ENCODE measurements around the gene HPGD.

The HPGD gene
- total RNA-seq = 10.4 to 10.9 reads per million in 2 donors

DNA sequence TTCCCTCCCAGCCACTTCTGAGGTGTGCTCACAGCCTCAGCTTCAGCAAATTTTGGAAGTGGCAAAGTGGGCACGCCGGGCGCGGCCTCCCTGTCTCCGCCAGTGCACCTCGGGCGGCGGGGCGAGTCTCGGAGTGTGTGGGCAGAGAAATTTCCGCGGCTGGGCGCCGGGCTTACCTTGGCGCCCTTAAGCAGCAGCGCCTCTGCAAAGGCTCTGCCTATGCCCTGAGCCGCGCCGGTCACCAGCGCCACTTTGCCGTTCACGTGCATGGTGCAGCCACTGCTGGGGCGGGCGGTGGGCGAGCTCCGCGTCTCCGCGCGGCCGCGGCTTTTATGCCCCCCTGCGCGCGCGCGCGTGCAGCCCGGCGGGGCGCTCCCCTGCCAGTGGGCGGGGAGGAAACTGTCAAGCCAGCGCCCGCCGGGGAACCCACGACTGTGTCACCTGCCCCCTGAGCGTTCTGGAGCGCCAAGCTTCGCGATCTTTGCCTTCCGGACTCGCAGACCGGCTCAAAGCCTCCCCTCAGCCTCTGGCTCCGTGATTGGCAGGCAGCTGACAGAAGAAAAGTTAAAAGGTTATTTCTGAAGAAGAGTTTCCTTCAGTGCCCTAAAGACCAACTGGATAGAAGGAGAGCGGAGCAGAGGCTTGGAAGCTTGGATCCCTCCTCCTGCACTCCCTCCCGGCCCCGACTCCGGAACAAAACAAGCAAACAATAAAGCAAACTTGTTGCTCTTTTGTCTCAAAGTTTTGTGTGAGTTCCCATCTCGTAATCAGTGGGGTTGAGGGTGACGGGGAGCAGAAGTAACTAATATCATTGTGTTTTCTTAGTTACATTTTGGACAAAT is at the start of gene HPGD:
HPGD (minus strand) TSS at position 306 of the 842 bp plus-strand sequence; CDS start at position 269, 37 bp downstream.
- peak; percentile 47 for DNase-seq

DNA sequence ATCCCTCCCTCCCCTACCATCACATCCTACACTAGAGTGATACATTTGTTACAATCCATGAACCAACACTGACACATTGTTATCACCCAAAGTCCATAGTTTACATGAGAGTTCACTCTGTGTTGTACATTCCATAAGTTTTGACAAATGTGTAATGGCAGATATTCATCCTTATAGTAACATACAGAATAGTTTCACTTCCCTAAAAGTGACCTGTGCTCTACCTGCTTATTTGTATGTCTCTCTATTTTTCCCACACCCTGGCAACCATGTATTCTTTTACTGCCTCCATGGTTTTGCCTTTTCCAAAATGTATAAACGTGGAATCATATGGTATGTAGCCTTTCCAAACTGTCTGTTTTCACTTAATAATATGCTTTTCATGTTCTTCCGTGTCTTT is 42.2 kb upstream of the HPGD start:
- DNase-seq = no peak

DNA sequence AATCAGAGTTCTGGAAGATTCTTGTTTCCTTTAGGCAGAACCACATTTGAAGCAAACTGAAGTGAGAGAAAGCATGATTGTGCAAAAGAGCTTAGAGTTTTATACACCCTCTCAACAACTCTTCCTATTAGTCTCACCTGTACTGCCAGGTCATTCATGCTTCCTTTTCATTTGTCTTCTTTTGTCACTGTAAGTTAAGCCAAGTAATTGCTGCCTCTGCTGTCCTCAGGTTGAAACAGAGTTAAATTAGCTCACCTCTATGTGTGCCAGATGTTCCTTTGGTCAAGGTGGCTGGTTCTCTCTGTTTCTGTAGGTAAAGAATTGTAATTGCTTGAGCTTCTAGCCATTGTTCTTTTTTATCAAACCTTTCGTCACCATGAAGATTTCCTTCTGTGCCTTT is 41.1 kb upstream of the HPGD start:
- no peak for DNase-seq

DNA sequence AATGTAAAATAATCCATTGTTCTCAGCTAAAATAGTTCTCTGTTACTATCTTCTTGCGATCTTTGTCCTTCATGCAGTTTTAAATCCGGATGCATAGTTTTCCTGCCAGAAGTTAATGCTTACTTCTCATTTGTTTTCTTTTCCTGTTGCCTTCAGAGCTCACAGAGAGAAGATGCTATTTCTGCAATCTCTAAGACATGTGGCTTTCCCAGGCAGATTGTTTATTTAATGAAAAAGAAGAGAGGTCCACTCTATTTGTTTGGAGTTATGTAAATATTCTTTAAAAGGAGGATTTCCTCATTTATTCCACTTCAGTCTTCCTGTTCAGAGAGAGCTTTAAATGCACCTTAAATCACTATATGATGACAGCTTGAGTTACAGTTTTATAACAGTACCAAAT is 39.3 kb upstream of the HPGD start:
- DNase-seq = no peak

DNA sequence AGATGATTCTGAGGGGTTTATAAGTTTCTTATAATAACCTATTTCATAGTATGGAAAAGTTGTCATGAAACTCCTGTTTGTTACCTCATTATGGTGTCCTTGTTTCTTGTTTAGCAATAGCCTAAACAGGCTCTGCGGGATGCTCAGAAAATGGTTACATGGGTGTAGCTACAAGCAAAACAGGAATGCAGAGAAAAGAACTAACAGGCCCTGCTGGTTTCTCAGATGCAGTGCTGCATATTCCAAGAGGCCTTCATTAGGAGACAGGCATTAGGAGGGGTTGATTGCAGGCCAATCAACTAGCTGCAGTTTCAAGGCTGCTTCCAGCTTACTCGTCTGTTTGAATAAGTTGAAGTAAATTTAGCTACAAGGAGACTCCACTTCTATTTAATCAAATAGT is 37.6 kb upstream of the HPGD start:
- DNase-seq = no peak

DNA sequence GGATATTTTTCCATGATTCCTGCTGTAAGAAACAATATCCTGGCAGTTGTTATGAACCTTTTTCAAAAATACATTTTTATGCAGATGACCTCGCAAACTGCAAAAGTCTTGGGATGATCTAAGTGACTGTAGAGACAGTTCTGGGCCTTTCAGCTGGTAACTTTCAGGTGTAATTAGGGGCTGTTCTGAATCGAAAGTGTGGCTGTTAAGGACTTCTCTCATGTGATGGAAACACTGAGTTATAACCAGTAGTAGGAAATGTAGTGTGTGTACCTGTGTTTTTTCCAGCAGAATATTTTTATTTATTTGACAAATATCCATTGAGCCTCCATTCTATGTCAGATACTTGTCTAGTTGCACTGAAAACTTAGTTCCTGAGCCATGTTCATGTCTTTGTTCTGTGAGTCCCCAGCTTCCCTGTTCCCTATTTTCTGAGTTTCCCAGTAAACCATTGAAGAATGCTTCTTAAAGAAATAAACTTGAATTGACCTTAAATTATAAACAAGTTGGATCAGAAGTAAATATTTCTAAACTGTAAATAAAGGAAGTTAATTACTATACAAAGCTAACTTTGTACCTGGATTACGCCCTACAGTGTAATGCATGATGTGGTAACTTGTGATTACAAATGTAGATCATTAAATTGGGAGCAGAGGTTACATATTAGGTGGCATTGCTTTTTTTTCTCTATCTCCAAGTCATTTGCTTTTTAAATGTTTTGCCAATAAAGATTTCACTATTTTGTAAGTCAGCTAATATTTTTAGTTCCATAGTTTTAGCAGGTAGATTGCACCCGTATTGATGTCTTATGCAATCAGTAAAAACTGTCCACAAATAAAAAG is 33.7 kb upstream of the HPGD start:
- no peak for DNase-seq

DNA sequence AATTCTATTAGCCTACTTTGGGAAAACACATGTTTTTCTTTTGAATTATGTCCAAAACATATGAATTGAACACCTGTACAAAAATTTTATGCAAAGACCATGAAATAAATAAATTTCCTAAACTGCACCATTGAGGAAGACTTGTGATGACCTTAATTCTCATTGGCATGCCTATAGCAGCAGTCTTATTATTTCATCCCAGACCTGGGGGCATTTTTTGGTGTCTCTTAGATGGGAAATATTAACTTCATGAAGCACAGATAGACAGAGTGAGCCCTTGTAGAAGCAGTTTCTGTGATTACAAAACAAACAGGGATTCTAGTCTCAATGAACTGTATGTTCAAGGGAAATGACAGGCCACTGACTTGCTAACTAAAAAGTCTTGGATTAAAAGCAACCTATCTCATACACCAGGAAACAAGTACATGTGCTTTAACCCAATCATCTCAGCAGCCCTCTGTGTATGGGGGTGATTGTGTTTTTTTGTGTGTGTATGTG is 32.0 kb upstream of the HPGD start:
- DNase-seq = no peak

DNA sequence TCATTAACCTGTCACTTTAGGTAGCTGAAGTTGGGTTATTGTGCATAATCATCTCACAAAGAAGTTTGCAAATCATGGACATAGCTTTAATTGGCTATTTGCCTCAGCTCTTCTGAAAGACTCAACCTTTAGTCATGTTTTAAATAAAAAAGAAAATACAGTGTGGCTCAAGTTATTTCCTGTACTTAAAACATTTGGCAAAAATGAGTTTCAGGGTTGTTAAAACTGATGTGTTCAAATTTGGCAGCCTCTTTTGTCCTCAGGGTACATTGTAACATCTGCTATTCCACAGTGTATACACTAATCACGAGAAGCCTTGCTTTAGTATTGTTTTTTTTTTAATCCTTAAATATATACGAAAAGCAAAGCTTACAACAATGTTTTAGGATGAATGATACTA is 31.5 kb upstream of the HPGD start:
- no peak for DNase-seq

DNA sequence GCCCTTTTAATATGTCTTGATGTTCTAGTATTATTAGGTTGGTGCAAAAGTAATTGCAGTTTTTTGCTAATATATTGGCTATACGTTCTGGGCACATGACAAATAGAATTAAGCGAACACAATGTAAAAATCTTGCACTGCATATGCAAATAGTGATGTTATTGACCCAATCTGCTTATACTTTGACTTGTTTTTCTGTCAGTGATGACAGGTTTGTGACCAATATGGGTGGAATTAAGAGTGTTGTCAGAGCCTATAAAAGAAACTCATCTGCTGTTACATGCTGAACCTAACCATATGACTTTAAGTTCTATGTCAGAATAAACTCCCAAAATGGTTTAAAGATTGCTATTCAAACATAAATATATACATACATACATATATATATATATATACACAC is 30.7 kb upstream of the HPGD start:
- no peak for DNase-seq

DNA sequence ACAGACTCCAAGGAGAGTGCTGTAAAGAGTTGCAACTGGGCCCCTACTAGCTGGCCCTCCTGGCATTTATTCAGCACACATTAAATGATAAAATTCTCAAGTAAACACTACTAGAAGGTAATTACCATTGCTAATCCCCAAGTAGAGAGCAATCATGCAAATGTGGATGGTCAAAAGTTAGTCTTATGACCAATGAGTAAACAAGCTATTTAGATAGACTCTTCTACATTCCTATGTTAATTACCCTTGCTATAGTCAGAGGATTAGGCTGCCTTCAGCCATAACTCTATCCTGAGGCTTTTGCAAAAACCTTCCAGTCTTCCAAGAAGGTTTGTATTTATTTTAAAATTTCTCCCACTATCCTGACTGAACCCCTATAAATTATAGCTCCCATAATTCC is 28.3 kb upstream of the HPGD start:
- DNase-seq = no peak

DNA sequence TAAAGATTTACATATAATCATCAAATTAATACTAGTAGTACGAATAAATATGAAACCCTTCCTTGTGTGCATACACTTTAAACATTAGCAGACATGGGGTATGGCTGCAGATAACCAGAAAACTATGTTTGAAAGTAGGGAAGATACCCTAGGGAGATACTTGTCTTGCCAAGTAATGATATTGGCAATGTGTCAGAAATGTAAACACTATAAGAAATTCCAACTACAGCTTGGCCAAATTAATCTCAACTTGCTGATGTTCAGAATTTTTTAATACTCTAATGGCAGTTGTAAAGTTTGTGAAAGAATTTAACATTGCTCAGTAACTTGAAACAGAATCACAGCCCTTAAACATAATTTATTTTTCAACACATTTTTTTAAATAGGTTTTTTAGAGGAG is 27.4 kb upstream of the HPGD start:
- no peak for DNase-seq

DNA sequence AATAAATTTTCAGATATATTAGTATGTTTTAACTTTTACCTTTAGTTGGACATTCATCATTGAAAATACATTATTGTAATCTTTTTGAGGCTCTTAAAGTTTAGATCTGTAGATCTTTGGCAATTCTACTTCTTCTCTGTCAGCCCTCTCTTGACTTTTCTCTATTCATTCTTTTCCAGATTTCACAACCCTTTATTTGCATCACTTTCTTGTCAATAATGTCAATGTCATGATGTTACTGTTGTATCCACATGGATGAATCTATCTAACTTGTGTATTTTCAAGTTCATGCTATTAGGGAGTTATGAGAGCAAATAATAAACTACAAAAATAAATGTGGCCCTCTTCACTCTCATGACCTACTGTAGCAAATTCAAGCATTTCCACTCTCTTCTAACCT is 23.0 kb upstream of the HPGD start:
- no peak for DNase-seq

DNA sequence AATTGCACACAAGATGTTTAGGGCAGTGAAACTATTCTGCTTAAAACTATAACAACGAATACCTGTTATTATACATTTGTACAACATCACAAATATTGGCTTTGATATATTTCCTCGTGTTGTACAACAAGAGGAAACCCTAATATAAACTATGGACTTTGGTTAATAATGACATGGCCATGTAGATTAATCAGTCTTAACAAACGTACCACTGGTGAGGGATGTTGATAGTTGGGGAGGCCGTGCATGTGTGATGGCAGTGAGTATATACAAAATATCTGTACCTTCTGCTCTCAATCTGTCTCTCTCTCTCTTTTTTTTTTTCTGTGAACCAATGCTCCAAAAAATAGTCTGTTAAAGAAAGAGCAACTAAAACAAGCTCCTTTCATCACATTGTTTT is 22.2 kb upstream of the HPGD start:
- no peak for DNase-seq

DNA sequence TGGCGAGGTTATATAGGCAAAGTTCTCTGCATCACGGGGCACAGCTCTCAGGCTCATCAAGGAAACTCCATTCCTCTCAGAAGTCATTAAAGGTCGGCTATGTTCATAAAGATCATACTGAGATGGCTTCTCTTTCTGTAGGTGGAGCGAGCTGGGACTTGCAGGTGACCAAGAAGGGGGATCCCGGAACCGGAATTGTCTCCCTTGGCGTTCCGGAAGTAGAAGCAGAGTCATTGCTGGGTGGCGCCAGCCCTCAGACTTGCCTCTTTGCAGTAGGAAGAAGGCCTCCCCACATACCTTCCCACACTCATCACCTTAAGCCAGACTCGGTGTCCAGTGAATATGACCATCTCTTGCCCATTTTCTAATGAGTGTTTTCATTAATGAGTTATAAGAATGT is 17.9 kb upstream of the HPGD start:
- DNase-seq = no peak

DNA sequence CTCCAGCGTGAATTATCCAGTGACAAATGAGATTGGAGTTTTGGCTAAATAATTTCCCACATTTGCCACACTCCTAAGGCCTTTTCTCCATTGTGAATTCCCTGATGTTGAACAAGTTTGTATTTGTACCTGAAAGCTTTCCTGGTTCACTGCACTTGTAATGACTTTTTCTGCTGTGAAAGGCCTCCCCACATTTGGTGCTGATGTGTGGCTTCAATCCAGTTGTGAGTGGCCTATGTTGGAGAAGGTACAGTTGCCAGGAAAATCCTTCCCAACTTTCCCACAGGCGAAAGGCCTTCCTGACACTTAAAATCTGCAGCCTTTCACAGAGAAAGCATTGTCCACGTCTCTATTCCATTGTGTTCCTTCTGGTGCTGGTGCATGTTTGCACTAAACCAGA is 17.3 kb upstream of the HPGD start:
- no peak for DNase-seq

DNA sequence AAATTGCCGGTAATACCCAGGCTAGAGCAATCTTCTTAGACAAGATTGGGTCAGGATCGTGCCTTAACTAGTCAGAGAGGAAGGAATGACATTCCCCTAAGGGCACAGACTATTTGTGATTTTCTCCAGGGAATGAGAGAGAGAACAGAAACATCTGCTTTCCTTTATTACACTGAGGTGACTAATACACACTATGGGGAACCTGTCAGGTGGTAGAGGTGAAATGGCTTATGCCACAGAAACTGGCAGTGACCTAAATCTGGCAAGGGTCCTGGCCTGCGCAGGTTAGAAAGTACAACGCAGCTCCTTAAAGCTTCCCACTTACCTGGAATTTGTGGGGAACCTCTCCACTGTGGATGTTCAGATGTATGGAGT is 16.6 kb upstream of the HPGD start:
- DNase-seq = no peak

DNA sequence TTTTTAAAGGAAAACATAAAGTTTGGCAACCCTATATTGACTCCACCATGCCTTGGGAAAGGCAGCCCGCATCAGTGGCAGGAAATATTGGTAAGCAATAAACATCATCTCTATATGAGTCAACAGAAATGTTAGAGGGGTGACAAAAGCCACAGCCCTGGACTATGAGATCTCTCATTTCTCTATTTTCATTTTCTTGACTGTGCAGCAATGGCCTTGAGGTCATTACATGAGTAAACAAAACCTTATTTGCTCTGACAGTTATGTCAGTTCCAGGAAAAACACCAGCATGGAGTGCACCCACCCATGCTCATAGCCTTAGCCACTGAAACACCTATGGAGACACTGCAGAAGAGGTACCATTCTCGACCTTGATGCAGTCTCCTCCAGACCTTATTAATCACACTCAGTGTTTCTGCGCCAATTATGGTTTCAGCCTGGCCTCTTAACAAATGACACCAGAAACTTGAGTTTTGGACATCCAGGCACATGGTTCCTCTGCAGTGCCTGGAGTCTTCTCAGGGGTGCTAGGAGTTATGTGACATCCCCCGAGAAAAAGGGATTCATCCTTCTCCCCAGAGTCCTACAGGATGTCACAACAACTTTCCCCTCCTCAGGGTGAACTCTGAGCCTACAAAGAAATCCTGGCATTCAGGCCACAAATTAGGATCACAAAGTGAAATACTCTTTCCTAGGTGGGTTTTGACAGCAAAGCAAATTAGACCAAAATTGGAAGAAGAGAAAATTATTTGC is 16.0 kb upstream of the HPGD start:
- DNase-seq = no peak

DNA sequence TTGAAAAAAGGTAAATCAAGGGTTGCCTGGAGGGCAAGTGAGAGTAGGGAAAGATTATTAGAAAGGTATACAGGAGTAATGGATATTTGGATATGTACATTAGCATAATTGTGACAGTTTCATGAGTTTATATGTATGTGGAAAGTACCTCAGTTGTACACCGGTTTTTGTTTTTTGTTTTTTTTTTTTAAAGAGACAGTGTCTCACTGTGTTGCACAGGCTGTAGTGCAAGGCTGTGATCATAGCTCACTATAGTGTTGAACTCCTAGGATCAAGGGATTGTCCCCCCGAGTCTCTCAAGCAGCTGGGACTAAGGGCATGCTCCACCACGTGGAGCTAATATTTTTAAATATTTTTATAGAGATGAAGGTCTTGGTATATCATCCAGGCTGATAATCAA is 15.3 kb upstream of the HPGD start:
- DNase-seq = no peak

DNA sequence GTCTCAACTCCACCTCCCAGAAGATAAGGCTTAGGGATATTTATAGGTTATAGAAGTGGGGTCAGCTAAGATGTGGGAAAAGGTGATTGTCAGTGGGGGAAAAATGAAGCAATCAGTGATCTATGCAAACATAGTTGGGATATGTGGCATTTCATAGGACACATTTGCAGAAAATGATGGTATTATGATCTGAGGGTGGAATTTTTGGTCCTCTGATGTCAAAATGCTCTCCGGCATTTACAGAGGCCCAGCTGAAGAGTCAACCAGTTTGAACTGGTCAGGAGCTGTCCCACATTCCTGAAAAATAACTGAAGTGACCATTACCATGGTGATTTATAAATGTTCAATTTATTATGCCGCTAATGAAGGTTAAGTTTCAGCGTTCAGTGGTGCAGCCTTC is 12.2 kb upstream of the HPGD start:
- no peak for DNase-seq

DNA sequence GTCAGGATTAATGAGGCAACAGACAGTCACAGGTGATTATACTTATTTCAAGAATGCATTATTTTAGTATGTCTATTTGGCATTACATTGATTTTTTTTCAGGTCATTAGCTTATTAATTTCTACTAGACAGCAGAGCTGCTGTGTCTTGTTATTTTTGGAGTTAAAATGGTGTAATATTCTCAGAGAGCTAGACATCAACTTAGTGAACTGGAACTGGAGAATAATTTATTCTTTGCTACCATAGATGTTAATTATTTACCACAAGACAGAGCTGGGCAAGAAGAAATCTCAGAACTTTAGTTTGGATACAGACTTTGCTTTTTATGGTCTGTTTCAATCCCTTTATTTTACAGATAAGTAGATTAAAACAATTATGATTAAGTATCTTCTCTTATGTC is 10.2 kb upstream of the HPGD start:
- DNase-seq = no peak

DNA sequence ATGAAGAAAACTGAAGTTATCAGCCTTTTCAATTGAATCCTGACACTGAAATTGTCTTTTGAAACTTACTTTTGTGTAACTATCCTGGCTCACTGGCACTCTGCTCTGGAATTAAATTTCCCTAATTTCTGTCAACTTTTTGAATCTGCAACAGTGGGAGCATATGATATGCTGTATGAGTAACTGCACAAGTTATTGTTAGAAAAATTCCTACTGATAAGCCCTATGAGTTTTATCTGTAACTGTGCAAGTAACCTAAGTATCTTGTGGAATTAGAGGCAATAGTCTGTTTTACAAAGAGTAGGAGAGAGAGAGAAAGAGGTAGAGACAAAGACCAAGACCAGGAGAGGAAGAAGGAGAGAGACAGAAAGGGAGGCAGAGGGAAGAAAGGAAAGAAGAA is 9.2 kb upstream of the HPGD start:
- DNase-seq = no peak

DNA sequence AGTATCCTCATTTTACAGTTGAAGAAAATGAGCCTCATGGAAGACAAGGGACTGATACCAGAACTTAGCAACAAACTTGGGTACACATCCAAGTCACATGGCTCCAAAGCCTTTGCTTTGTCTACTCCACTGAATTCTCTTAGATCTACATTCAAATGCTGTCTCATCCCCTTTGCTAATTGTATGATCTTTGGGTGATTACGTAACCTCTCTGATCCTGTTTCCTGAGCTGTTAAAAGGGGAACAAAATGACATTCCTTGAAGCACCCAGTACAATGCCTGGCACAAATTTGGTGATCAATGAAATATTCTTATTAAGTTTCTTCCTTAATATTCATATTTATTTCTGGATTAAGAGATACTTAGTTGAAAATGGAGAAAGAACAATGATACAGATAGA is 5.9 kb upstream of the HPGD start:
- DNase-seq = no peak

DNA sequence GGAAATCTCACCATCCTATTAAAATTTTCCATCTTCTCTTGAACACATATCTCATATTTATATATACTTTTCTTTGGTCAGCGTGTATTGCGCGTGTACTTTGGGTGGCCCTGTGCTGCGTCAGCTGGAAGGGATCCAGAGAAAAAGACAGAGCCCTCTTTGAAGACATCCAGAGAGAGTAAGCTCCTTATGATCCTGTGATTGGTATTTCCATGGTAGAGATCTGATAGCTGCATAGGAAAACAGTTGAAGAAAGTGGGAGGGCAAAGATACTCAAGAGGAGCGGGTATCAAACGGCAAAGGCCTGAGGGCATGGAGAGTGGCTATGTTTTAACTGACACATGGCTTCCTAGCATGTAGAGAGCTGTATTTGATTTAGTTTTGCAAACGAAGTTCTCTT is 4.4 kb upstream of the HPGD start:
- no peak for DNase-seq
